ENCODE data around the gene MAPK1IP1L. TPM values are rescaled to one million over a fixed set of nuclear protein-coding genes. Genes with fewer than 3 reads are reported as not detected.

The MAPK1IP1L gene
- total and polyA plus RNA-seq, 2 of the 8 experiments (the other 6 are each of a cell fraction or from before 2014, with no cell fraction given) = 111 to 228 TPM

DNA sequence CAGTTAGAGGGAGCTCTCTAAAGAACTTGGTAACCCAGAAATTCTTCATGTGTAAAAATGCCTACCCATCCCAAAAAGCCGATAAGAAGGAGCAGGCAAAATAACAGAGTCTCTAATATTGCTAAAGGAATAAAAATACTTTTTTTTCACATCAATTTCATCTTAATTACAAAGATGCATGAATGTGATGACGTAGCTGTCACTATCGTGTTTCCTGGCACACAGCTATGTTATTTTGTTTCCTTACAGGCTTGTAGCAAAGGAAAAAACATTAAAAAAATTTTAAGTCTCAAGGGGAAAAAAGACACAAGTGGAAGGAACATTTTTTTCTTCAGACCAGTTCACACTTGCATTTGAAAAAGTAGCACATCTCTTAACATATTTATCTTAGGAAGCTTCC, 67.3 kb downstream of the MAPK1IP1L start:
- H3K9ac ChIP-seq (replicated peaks in 1 of 4; ENCODE audit: extremely low read depth in 1 of 4, low read depth in 3 of 4, low read length in 3 of 4) = no peak overlapping the region
- no peak overlapping the region for H3K4ac ChIP-seq (replicated peaks; ENCODE audit: insufficient read length, low read depth, low read length)
- H2BK5ac ChIP-seq (ENCODE audit: low read depth, low read length) = no peak overlapping the region
- no peak overlapping the region for H3K18ac ChIP-seq (ENCODE audit: extremely low read depth, low read length)
- H3K4me1 ChIP-seq (replicated peaks in 1 of 4; ENCODE audit: control insufficient read depth in 3 of 4, insufficient read depth in 4 of 4, low read length in 3 of 4) = peaks cover 0 to 3% (median 1%) of the 10 kb centered on the region in 4 experiments; a peak in 3 of 7 replicates
- no peak overlapping the region for H2AK5ac ChIP-seq (ENCODE audit: low read depth, low read length)
- H4K5ac ChIP-seq (ENCODE audit: insufficient read length, low read depth, low read length) = no peak overlapping the region
- H3K27me3 ChIP-seq (replicated peaks in 1 of 4; ENCODE audit: control insufficient read depth in 3 of 4, extremely low read depth in 1 of 4, insufficient read depth in 3 of 4, low read length in 3 of 4) = no peaks in the 10 kb centered on the region; a peak in 1 of 7 replicates
- H3K56ac ChIP-seq (replicated peaks; ENCODE audit: insufficient read length, low read depth, low read length) = no peak overlapping the region
- H3K79me2 ChIP-seq (ENCODE audit: control insufficient read depth in 1 of 2, insufficient read depth in 2 of 2, low read length in 2 of 2) = no peaks in the 10 kb centered on the region
- FAIRE-seq (no peak), DNase-seq (ENCODE audit: low read depth in 1 of 2, low spot score in 2 of 2) (no peak)
- no peaks in the 10 kb centered on the region for H4K20me1 ChIP-seq (replicated peaks in 1 of 2; ENCODE audit: control insufficient read depth in 1 of 2, insufficient read depth in 2 of 2, low read length in 2 of 2)
- WGBS, 2 experiments (ENCODE audit: extremely low coverage in 1 of 2, insufficient coverage in 1 of 2, insufficient read length in 1 of 2, insufficient replicate concordance in 2 of 2, low coverage in 1 of 2, low lambda C conversion rate in 2 of 2, missing lambda C conversion rate in 1 of 2) = 93% methylated on average over 3 of the region's 3 CpGs; no CpG with 5 or more reads in 1 of the 2 experiments
- no peaks in the 10 kb centered on the region for H3K79me1 ChIP-seq (ENCODE audit: low read depth, low read length)
- H2BK12ac ChIP-seq (ENCODE audit: low read depth, low read length) = no peak overlapping the region
- H3K23me2 ChIP-seq (ENCODE audit: low read depth, low read length) = no peaks in the 10 kb centered on the region; the same call in 1 of the 2 replicates
- H2BK15ac ChIP-seq (ENCODE audit: low read length) = no peak overlapping the region
- no peak overlapping the region for H3K4me3 ChIP-seq (ENCODE audit: extremely low read depth in 1 of 4, insufficient read depth in 2 of 4, low read depth in 3 of 4, low read length in 4 of 4)
- TF ChIP-seq PHF8 (conservative IDR thresholded peaks at IDR 0.05; ENCODE audit: low read depth, low read length) (no peak), NANOG (IDR thresholded peaks at IDR 0.05; ENCODE audit: insufficient read depth, low read depth, low read length, poor library complexity, severe bottlenecking) (no peak), RXRA (IDR thresholded peaks at IDR 0.05; ENCODE audit: insufficient read depth, low read depth, low read length) (no peak), ZNF274 (IDR thresholded peaks at IDR 0.05; ENCODE audit: borderline replicate concordance, extremely low read depth, low read length) (no peak), SP4 (IDR thresholded peaks at IDR 0.05; ENCODE audit: low read length) (no peak), CREB1 (IDR thresholded peaks at IDR 0.05) (no peak), SP1 (IDR thresholded peaks at IDR 0.05; ENCODE audit: low read depth, low read length) (no peak), FOSL1 (IDR thresholded peaks at IDR 0.05; ENCODE audit: insufficient read depth, low read depth, low read length) (no peak), KDM4A (IDR thresholded peaks at IDR 0.05; ENCODE audit: low read depth, low read length, severe bottlenecking) (no peak), BACH1 (IDR thresholded peaks at IDR 0.05; ENCODE audit: low read length) (no peak), SAP30 (IDR thresholded peaks at IDR 0.05; ENCODE audit: insufficient read depth, insufficient replicate concordance, low read length) (no peak), TCF12 (IDR thresholded peaks at IDR 0.05; ENCODE audit: low read depth, low read length) (no peak), CBX8 (IDR thresholded peaks at IDR 0.05; ENCODE audit: borderline replicate concordance, low read depth, low read length) (no peak), RFX5 (IDR thresholded peaks at IDR 0.05; ENCODE audit: borderline replicate concordance, low read depth, low read length) (no peak)
- no peak overlapping the region for H3K23ac ChIP-seq (ENCODE audit: insufficient read length)
- H3K36me3 ChIP-seq (ENCODE audit: control insufficient read depth in 2 of 4, insufficient read depth in 4 of 4, low read length in 3 of 4) = no peaks in the 10 kb centered on the region
- no peak overlapping the region for H2AFZ ChIP-seq (ENCODE audit: low read length)
- no peak overlapping the region for H4K8ac ChIP-seq (ENCODE audit: extremely low read depth, insufficient read depth, low read length)
- no peak overlapping the region for H4K91ac ChIP-seq (replicated peaks; ENCODE audit: insufficient read length, low read length)
- ChIA-PET POLR2A (ENCODE audit: partially characterized antibody) (interaction anchor here (1.2 kb wide), 2 partner anchors 13 to 58 kb away, joined by 3 read pairs; no protein-coding TSS in a partner anchor), CTCF (ENCODE audit: partially characterized antibody) (interaction anchor here (1.4 to 3.8 kb wide), 2 partner anchors 9 to 20 kb away, joined by 3 to 16 read pairs; no protein-coding TSS in a partner anchor)
- no peak overlapping the region for H2BK20ac ChIP-seq (ENCODE audit: low read length)
- H3K4me2 ChIP-seq (ENCODE audit: insufficient read depth in 1 of 2, low read depth in 2 of 2, low read length in 2 of 2) = no peak overlapping the region
- no peak overlapping the region for H3K27ac ChIP-seq (ENCODE audit: low read depth, low read length)
- H3K14ac ChIP-seq (ENCODE audit: insufficient read length) = no peak overlapping the region
- H2BK120ac ChIP-seq (replicated peaks; ENCODE audit: low read depth, low read length) = no peak overlapping the region
- H3K9me3 ChIP-seq (ENCODE audit: insufficient read depth in 2 of 2, low read depth in 1 of 2, low read length in 1 of 2) = no peaks in the 10 kb centered on the region

Measured in H1 (cell line).